SW480 (cell line): ENCODE data around the gene KCNJ6.

Experiments
- DNase-seq: peaks from one replicate; pipeline ENCODE4 v3.0.0-alpha.2; 2016; ENCODE audit warnings: low spot score

KCNJ6 gene

DNA sequence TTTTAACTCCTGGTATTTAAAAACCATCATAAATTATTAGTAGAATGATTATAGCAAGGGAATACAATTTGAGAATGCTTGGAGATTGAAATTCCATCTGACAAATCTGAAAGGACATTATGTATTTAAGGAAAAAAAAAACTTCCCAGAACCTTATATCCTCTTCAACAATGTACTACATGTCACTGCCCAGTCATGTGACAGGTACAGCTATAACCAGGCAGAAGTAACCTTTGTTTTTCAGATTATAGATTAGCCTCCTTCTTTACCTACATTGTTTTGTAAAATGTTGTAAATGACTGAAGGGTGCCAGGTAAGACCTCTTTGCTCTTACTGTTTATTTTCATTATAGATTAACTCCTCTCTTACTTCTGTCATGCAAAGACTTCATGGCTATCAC, 96.9 kb downstream of the KCNJ6 start:
- no peak for DNase-seq

DNA sequence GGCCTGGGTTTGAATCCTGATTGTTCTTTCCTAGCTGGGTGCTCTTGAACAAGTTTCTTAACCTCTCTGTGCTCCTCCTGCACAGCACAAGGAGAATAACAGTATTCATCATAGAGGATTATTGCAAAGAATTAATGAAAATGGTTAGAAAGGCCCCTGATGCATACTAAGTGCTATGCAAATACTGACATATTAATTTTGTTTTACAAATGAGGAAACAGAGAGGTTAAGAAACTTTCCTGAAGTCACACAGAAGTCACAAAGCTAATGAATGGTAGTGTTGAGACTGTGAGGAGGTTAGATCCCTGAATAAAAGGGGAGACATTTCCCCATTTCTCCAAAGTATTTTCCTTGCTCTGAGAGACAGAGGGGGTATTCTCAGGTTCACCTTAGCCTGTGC, 99.0 kb downstream of the KCNJ6 start:
- DNase-seq: no peak

DNA sequence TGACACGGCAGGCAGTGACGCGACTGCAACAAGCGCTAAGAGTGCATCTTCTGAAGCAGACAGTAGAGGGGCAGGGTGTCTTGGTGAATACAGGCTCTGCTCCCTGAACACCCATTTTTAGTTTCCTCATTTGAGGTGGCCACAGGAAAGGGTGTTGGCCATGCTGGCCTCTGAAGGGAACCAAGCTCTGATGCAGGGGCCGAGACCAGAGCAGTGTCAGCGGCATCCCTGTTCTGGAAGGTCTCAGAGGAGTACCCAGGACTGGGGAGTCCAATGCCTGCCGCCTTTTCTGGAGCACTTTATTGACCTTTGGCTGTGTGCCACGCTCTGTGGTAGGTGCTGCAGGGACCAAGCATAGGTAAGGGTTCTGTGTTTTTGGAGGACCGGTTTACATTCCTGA, 100.4 kb downstream of the KCNJ6 start:
- no peak for DNase-seq

DNA sequence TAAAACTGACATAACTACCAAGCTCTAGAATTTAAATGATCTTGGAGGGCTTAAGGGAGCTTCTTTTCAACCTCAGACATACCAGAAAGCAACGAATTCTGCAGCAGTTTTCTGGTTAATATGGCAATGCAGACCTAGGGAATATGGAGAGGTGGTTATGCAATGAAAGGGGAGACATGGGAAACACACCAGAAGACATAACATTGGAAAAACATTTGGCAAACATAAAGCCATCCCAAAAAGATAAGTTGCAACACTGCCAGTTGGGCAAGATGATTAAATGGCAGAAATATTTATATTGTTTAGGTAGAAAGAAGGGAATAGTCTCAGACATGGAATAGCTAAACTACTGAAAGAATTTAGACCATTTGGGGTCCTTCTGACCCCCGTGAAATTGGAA, 104.5 kb downstream of the KCNJ6 start:
- no peak for DNase-seq

DNA sequence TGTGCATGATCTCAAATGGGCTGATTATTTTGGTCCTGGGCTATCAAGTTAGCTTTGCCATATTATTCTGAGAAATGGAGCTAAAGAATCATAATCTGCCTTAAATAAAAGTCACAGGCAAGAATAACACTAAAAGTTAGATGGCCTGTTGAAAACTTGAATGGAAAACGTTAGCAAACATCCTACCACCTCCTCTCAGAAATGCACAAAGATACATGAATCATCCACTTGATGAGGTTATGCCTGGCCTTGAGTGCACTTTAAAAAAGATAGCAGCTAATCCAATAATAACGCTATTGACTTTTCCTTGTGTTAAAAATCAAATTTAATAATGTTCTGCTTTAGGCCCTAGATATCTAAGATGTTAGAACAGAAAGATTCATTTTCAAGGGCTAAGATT, 108.0 kb downstream of the KCNJ6 start:
- DNase-seq: no peak

DNA sequence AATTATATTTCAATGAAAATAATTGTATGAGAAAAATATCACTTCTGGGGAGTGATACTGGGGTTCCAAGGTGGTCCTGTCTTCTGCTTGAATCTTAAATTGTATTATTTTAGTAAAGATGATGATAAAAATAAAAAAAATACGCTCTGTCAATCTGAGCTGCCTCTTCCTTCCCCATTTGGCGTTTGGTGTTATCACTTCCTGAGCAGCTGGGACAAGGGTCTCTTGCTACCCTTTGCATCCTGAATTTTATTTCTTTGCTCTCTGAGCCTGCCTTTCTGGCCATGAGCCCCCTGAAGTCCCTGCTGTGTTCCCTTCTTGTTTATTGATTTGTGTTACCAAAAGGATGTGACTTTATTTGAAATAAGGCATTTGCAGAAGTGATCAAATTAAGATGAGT, 111.0 kb downstream of the KCNJ6 start:
- no peak for DNase-seq

DNA sequence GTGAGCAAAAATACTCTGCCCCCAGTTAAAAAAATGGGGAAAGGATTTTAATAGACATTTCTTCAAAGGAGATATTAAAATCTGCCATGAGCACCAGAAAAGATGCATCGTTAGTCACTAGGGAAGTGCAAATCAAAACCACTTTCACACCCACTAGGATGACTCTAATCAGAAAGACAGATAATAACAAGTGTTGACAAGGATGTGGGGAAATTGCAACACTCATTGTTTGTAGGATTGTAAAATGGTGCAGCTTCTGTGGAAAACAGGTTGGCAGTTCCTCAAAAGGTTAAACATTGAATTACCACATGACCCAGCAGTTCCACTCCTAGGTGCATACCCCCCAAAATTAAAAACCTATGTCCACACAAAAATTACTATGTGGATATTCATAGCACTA, 112.3 kb downstream of the KCNJ6 start:
- DNase-seq: no peak

DNA sequence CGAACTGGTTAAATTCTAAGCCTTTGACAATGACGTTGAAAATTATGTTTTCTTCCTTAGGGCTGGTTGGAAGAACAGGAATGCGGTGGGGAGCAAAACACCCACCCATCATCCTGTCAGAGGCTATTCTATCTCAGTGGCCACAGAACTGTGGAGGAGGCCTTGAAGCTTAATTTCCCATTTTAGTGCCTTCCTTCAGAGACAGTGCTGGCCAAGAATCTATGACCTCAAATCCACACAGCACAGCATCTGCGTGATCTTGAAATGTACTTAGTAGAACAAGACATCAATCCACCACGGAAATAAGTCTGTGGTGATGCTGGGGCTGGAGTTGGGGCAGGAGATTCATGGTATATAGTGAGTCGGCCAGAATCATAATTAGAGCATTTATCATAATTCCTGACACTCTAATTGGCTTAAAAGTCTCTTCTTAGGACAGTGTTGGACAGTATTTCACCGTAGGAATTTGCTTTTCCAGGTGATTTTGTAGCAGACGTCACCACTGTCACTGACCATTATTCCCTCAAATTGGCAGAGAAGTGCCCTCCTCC, 113.1 kb downstream of the KCNJ6 start:
- no peak for DNase-seq

DNA sequence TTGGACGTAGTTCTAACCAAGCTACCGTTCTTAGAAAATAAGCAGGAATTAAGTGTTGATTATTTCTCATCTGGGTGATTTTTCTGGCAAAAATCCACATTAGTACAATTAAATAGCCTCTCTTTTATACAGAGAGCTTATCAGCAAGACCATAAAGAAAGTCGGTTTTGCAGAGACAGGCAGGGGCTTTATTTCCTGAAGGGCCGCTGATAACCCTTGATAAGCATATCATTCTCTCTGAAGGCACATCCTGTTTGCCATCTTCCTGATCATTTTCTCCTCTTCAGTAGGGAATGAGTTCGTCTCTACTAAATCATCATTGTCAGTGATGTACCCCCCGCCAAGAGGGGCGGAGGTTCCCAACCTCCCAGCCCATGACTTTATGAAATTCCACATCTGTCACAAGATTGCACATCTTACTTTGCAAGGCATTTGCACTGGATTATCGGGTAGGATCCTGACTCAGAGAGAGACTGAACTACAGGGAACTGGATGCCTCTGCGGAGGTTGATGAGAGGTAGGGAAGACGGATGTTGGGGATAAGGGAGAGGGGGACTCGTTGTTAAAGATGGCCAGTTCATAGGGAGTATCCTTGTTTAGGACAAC, 115.7 kb downstream of the KCNJ6 start:
- no peak for DNase-seq

DNA sequence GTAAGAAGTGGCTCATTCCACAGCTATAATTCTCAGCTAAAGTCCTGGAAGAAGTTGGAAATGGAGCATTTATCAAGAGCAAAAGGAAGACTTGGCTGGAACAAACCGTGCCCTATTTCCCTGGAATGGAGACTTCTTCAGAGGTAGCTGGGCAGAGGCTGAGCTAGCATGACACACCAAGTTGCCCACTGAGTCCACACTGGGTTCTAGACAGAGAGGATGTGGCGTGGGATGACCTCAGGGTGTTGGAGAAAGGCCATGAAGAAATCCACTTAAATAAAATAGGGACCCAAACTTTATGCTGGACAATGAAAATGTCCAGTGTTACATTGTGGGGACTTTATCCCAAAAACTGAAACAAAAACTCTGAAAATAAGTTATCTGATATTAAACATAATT, 116.2 kb downstream of the KCNJ6 start:
- no peak for DNase-seq

DNA sequence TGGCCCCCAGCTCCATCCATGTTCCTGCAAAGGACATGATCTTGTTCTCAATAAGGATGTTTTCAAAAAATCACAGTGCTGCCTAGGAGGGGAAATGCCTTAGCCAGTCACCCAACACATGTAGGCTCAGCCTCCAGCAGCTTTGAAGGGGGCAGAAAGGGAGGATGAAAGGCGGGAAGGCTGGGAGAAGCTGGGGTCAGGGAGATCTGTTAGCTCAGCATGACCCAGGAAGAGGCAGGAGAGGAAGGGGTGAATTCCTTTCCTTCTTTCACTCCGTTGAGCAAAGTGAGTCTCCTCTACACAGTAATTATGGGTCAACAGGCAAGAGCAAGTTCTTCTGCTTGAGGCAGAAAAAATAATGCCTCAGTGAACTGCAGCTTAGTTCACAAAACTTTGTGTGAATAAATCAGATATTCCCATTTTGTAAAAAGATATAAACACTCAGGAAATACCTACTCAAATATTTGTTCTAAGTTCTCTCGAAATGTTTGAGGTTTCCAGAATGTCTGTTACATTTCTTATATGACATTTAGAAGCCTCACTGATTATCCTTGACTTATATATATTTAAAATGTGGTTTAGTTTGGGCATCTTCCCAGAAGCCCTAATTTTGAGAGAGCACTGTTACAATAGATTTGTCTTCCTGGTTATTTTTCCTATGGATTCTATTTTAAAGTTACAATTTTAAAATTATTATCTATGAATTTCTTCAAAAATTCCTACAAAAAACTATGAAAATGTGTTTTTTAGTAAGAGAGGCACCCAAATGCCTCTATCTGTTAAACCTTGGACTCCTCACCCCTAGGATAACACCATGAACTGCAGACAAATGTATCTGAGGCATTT, 116.8 kb downstream of the KCNJ6 start:
- DNase-seq: no peak

DNA sequence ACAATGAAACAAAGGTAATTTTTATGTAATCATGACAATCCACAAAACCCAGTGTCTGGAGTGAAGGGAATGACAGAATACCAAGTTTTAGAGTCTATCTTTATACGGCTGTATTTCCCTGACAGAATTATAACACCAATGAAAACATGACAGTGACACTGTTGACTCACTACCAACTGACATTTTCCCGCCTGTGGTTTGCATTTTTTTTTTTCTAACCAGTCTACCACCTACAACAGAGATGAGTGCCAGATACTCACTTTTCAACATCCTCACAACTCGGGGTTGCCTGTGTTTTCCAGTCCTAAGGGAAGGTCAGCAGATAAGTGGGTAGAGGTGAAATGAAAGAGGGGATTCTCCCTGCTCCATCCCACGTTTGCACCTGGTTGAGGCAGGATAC, 118.9 kb downstream of the KCNJ6 start:
- no peak for DNase-seq

DNA sequence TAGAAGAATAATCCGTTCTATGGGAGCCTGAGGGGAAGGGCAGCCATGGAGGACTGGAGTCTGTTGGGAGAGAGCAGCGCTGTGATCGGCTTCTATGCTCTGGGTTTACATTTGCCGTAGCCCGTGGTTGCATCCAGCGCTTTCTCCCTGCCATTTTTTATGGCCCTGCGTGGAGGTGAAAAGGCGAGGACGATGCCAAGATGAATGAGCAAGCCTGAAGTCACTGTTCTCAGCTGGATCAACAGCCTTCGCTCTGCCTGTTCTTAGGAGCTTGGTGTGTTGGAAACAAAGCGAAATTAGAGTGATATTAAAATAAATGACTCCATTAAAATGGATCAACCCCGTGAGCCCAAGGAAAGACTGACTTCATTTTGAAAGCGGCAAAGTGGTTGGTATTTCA, 120.2 kb downstream of the KCNJ6 start:
- no peak for DNase-seq

DNA sequence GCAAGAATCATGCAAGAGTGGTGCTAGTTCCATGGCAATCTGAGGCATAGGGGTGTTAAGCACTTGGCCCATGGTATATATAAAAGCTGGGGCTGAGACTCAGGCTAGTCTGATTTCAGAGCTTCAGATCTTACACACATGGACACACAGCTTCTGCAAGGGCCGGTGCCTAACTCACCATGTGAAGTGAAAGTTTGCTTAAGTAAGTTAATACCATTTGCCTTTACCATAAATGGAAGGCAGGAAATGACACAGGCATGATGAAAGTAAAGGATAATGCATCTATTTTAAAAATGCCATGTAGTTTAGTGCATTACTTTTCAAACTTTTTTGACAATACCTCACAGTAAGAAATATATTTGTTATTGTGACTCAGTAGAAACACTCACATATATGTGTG, 122.6 kb downstream of the KCNJ6 start:
- DNase-seq: no peak

DNA sequence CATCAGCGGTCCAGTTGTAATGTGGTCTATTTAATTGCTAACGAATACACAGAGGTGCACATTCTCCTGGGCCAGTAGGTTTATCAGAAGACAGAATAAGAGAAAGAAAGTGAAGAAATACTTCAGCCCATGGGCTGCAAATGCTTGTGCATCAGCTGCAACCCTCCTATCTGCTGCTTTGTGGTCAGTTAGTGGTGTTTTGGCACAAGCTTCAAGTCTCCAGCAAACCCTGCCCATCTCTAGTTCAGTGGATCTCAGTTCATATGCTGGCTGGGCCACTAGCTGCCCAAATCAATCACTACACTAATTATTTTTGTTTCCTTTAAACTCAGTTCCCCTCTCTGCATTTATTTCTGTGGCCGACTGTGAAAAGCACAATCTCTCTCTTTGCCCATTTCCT, 124.2 kb downstream of the KCNJ6 start:
- no peak for DNase-seq

DNA sequence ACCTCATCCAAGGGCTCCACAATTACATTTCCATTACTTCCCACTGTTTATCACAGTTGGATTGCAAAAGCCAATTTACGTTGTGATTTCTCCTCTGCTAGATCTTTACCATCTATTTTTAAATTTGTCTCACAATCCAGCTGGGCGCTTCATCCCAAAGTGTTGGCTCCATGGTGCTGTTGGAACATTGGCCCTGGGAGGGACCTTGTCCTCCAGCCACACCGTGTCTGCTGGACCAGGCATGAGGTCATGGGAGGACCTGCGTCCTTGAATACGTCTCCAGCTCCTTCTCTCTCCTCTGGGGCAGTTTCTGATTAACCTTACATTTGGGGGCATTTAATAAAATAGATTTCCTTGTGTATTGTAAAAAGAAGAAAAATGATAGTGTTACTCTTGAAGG, 125.4 kb downstream of the KCNJ6 start:
- no peak for DNase-seq

DNA sequence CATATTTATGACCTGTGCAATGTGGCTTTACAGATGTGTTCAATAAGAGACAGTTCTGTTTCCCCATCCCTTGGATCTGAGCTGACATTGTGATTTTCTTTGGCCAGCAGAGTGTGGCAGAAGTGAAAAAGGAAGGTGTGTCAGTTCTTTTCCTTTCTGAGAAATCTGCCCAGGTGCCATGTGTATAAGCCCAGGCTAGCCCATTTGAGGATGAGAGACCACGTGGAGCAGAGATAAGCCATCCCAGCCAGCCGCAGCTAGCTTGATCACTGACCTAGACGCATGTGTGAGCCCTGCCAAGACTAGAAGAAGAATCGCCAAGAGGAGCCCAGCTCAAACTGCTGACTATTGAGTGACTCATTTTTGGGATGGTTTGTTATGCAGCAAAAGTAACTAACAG, 127.8 kb downstream of the KCNJ6 start:
- DNase-seq: no peak

DNA sequence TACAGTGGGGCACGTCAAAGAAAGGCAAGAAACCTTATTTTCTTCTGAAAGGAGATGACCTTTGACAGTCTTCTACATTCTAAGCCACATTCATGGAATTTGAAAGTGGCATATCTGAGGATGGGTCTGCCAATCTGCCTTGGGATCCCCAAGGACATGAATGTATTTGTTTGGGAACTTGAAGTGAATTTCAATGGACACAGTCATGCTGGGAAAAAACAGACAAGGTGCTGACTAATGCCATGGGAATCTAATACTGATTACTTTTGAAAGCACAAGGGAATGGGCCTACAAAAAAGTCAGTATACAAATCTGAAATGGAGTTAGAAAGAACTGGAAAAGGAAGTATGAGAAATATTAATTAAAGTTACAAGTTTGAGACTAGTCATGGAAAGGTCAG, 128.8 kb downstream of the KCNJ6 start:
- DNase-seq: no peak

DNA sequence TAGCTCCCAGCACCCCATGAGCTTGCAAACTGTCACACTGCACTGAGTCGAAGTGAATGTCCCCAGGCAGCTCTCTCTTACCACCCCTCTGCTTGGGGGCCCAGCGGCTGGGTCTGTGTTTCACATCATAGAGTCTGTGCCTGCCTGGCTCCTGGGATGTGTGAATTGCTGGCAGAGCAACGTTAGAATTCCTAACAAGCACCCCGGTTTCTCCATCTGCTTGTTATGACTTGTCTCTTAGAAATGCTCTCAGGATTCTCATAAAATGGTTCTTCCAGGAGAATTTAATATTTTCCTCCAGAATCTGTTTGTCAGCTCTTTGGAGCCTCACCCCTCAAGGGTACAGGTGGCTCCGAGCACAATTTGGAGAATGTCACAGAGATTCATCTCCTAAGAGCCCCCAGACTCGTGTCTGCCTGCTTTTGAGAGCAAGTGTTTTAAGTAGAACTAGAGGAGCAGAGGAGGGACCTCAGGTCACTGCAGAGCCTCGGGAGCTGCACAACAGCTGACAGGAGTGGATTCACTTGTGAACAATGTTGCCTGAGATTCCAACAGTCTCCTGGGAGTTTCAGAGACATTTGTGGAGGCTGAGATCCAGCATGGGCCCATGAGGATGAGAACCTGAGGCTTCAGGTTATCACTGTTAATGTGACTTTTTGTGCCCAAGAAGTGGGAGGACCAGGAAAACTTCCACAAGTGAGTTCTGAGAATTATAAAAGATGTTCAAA, 131.5 kb downstream of the KCNJ6 start:
- no peak for DNase-seq

DNA sequence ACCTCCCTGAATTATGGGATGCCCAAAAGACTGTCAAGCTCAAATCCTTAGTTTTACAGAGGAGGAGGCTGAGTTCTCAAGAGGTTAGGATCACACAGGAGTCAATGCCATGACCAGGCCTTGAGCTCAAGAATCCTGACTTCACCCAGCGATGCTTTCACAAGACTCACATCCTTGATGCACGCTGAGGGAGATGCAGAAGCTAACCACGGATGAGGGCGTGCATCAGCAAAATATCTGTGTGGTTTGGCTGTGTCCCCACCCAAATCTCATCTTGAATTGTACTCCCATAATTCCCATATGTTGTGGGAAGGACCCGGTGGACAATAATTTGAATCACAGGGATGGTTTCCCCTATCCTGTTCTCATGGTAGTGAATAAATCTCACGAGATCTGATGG, 133.2 kb downstream of the KCNJ6 start:
- no peak for DNase-seq

DNA sequence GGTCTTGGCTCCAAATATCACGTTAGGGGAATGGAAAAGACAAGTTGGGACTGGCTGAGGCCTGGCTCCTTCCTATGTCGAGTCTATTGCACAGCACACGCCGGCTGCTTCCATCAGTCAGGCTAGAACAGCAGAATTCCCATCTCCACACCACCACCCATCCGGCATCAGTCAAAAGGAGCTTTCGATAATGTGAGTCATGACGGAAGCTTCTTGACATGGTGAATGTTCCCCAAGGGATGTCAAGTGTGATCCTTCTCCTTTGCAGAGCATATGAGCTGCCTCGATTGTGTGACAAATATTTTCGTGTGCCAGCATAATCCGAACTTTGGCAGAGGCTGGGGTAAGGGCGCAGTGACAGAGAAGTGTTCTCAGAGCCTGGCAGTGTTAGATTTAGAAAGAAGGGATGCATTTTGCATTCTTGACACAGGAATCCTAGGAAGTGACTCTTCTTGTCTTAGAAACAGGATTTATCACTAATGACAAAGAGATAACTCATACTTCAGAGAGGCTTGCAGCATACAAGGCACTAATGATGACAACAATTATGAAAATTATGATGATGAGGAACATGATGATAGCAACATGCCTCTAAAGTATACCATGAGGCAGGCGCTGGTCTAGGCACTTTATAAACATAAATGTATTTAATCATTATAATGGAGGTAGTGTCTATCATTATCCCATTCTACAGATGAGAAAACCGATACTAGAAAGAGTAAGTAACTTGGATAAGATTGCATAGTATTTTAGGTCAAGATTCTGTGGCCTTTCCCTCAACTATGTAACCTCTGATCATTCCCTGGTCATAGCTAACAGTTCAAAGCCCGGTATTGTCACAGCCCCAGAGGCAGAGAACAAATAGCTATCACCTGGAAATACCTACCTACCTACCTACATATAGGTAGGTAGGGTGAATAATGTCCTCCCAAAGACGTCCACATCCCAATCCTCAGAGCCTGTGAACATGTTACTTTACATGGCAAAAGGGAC, 135.0 kb downstream of the KCNJ6 start:
- DNase-seq: no peak

DNA sequence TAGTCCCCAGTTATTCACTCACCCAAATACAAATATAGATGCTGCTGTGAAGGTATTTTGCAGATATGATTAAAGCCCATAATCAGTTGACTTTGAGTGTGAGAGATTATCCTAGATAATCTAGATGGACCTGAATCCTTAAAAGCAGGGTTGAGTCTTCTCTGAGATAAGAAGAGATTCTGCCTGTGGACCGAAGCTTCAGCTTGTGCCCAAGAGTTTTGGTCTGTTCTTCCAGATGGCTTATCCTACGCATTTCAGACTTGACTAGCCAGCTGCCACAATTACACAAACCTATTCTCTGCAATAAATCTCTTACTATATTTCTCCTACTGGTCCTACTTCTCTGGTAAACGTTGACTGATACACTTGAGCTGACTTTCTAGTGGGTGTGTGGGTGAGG, 145.1 kb downstream of the KCNJ6 start:
- DNase-seq: no peak
